NCI-H82 (cell line): ENCODE data around the gene RBM33.

Source experiments
- DNase-seq: peaks from one replicate; lab custom pipeline; 2025; lab: John Stamatoyannopoulos, UW

The RBM33 gene

DNA sequence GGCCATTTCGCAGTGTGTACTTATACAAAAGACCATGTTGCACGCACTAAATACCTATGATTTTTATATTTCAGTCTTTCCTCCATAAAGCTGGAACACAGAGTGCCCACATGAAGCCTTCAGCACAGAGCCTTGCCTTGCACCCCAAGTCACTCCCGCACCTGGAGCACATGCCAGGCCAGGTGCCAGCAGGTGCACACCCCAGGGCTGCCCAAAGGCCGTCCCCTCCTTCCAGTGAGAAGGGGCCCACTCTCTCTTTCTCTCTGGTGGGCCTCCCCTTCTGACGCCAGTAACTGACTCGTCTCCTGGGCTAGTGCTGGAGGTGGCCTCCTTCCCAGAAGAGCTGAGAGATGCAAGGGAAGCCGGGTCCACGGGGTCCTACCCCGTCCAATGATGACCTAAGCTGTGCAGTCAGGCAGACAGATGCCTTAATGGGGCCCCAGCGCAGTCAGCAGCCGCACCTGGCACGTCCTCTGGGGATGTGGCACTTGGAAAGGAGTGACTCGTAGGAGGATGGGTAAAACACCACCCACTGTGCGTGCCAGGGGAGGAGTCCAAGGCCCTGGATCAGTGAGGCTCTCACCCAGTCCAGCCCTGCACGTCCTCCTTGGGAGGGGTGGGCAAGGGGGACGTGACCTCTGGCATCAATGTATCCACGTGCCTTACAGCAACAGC, 185.5 kb downstream of the RBM33 start:
- DNase-seq = no peak
